Measurements from ENCODE around the gene CRYZL1.

Gene CRYZL1

DNA sequence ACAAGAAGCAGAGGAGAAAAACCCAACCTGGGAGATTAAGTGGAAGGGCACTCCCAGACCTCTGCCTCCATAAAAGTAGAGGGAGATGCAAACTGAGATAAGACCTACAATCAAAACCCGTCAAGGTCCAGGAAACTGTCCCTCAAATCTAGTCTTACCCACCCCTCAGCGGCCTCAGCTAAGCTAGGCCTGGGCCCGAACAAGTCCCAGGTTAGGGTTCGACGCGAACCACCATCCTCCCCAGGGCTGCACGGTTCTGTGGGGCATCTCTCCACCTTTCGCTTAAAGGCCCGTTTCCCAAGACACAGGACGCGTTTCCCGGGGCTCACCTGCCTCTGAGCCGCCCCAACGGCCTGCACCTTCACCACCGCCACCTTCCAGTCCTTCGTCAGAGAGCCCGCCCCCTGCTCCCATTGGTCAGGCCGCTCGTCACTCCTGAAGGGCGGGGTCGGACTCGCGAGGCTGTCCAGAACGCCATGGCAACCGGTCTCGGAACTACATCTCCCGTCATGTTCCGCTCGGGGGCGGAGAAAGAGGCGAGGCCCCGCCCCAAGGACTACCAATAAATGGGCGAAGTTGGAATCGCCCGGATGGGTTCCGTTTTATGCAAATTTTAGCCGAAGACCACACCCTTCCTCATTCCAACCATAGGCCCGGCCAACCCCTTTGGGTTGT, at the start of gene CRYZL1:
CRYZL1 (minus strand) TSS at position 390 of the 675 bp plus-strand sequence. CDS start 10,190 bp downstream, outside the sequence.
- TF ChIP-seq CREB1 (IDR thresholded peaks at IDR 0.05; ENCODE audit: low read depth) (peak; percentile 59), TAF1 (IDR thresholded peaks at IDR 0.05; ENCODE audit: low read depth) (peak; percentile 88), FOXM1 (IDR thresholded peaks at IDR 0.05; ENCODE audit: borderline replicate concordance, low read depth) (no peak), TEAD4 (IDR thresholded peaks at IDR 0.05) (0 out of 2 replicates have a peak, but pooled peaks have one; percentile 54)
- TF ChIP-seq, protein P1, sequence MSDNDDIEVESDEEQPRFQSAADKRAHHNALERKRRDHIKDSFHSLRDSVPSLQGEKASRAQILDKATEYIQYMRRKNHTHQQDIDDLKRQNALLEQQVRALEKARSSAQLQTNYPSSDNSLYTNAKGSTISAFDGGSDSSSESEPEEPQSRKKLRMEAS (IDR thresholded peaks at IDR 0.05) = peak; percentile 50; the same call in 1 of the 2 replicates

DNA sequence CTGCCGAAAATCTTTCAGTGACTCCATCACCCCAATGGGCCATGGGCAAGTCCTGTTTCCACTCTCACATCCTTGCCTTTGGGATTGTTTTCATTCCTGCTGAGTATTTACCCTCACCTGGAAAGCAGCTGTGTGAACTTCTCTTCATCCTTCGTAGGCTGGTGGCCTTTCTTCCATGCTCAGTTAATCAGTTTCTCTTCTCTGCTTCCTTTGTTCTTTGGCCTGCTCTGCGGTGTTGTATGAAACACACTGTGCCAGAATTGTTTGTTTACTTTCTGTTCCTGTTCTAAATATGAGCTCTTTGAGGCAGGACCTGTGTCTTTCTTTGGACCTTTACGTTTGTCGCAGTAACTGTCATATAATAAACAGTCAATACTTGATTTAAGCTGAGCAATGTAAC, 49.3 kb upstream of the CRYZL1 start:
- TF ChIP-seq, protein P1 (IDR thresholded peaks at IDR 0.05) = no peak
- TF ChIP-seq YY1 (IDR thresholded peaks at IDR 0.05; ENCODE audit: low read depth) (no peak), ZBTB7A (IDR thresholded peaks at IDR 0.05; ENCODE audit: low read depth) (no peak), RAD21 (IDR thresholded peaks at IDR 0.05; ENCODE audit: low read depth) (no peak), USF1 (IDR thresholded peaks at IDR 0.05) (no peak), EGR1 (IDR thresholded peaks at IDR 0.05) (no peak), FOXM1 (IDR thresholded peaks at IDR 0.05; ENCODE audit: borderline replicate concordance, low read depth) (no peak), CREB1 (IDR thresholded peaks at IDR 0.05; ENCODE audit: low read depth) (no peak), TEAD4 (IDR thresholded peaks at IDR 0.05) (no peak), CEBPB (IDR thresholded peaks at IDR 0.05) (no peak), NFIC (IDR thresholded peaks at IDR 0.05) (no peak), TCF12 (IDR thresholded peaks at IDR 0.05; ENCODE audit: low read depth) (no peak), TAF1 (IDR thresholded peaks at IDR 0.05; ENCODE audit: low read depth) (no peak), EP300 (IDR thresholded peaks at IDR 0.05; ENCODE audit: borderline replicate concordance) (no peak)
- TF ChIP-seq, protein P2, sequence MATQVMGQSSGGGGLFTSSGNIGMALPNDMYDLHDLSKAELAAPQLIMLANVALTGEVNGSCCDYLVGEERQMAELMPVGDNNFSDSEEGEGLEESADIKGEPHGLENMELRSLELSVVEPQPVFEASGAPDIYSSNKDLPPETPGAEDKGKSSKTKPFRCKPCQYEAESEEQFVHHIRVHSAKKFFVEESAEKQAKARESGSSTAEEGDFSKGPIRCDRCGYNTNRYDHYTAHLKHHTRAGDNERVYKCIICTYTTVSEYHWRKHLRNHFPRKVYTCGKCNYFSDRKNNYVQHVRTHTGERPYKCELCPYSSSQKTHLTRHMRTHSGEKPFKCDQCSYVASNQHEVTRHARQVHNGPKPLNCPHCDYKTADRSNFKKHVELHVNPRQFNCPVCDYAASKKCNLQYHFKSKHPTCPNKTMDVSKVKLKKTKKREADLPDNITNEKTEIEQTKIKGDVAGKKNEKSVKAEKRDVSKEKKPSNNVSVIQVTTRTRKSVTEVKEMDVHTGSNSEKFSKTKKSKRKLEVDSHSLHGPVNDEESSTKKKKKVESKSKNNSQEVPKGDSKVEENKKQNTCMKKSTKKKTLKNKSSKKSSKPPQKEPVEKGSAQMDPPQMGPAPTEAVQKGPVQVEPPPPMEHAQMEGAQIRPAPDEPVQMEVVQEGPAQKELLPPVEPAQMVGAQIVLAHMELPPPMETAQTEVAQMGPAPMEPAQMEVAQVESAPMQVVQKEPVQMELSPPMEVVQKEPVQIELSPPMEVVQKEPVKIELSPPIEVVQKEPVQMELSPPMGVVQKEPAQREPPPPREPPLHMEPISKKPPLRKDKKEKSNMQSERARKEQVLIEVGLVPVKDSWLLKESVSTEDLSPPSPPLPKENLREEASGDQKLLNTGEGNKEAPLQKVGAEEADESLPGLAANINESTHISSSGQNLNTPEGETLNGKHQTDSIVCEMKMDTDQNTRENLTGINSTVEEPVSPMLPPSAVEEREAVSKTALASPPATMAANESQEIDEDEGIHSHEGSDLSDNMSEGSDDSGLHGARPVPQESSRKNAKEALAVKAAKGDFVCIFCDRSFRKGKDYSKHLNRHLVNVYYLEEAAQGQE (IDR thresholded peaks at IDR 0.05; ENCODE audit: low read depth) = no peak

GRCh38 chr21:33688353-33688752, 46.8 kb upstream of the CRYZL1 start:
- TF ChIP-seq TAF1 (IDR thresholded peaks at IDR 0.05; ENCODE audit: low read depth) (no peak), FOXM1 (IDR thresholded peaks at IDR 0.05; ENCODE audit: borderline replicate concordance, low read depth) (no peak), EP300 (IDR thresholded peaks at IDR 0.05; ENCODE audit: borderline replicate concordance) (no peak), TEAD4 (IDR thresholded peaks at IDR 0.05) (no peak), YY1 (IDR thresholded peaks at IDR 0.05; ENCODE audit: low read depth) (no peak), ZBTB7A (IDR thresholded peaks at IDR 0.05; ENCODE audit: low read depth) (no peak), CREB1 (IDR thresholded peaks at IDR 0.05; ENCODE audit: low read depth) (no peak), USF1 (IDR thresholded peaks at IDR 0.05) (no peak), CEBPB (IDR thresholded peaks at IDR 0.05) (no peak), EGR1 (IDR thresholded peaks at IDR 0.05) (no peak), RAD21 (IDR thresholded peaks at IDR 0.05; ENCODE audit: low read depth) (no peak), TCF12 (IDR thresholded peaks at IDR 0.05; ENCODE audit: low read depth) (no peak), NFIC (IDR thresholded peaks at IDR 0.05) (no peak)
- TF ChIP-seq, protein P1 (IDR thresholded peaks at IDR 0.05) = no peak
- TF ChIP-seq, protein P2 (IDR thresholded peaks at IDR 0.05; ENCODE audit: low read depth) = no peak

DNA sequence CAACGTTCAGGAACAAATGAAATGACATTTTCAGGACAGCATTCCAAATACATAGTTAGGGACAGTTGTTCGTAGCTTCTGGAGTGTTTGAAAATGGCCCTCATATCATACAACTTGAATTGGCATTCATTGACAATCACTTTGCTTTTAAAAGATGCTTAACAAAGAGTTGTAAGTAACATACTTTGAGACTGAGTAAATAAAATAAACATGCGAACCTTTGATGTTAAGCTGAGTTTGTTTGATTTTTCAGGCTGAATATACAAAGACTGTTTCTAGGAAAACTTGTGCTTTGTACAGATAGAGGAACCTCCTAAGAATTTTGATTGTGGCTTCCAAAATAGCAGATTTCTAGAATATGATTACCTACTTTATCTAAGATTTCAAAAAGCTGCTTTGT, 46.1 kb upstream of the CRYZL1 start:
- no peak for TF ChIP-seq FOXM1 (IDR thresholded peaks at IDR 0.05; ENCODE audit: borderline replicate concordance, low read depth)
- no peak for TF ChIP-seq CEBPB (IDR thresholded peaks at IDR 0.05)
- TF ChIP-seq, protein P1 (IDR thresholded peaks at IDR 0.05) = no peak
- TF ChIP-seq YY1 (IDR thresholded peaks at IDR 0.05; ENCODE audit: low read depth) = no peak
- no peak for TF ChIP-seq TEAD4 (IDR thresholded peaks at IDR 0.05)
- TF ChIP-seq, protein P2 (IDR thresholded peaks at IDR 0.05; ENCODE audit: low read depth) = no peak
- TF ChIP-seq TAF1 (IDR thresholded peaks at IDR 0.05; ENCODE audit: low read depth) = no peak
- no peak for TF ChIP-seq CREB1 (IDR thresholded peaks at IDR 0.05; ENCODE audit: low read depth)
- TF ChIP-seq NFIC (IDR thresholded peaks at IDR 0.05) = no peak
- no peak for TF ChIP-seq EP300 (IDR thresholded peaks at IDR 0.05; ENCODE audit: borderline replicate concordance)
- TF ChIP-seq RAD21 (IDR thresholded peaks at IDR 0.05; ENCODE audit: low read depth) = no peak
- TF ChIP-seq EGR1 (IDR thresholded peaks at IDR 0.05) = no peak
- no peak for TF ChIP-seq USF1 (IDR thresholded peaks at IDR 0.05)
- TF ChIP-seq TCF12 (IDR thresholded peaks at IDR 0.05; ENCODE audit: low read depth) = no peak
- no peak for TF ChIP-seq ZBTB7A (IDR thresholded peaks at IDR 0.05; ENCODE audit: low read depth)

Measured in Ishikawa (cell line).